ENCODE results near the gene SNX13. TPM values are rescaled to one million over a fixed set of nuclear protein-coding genes. Genes with fewer than 3 reads are reported as not detected.

Gene SNX13
- total RNA-seq, 4 donors from 2014 or later: 59.2 to 88.4 (median 68.9) TPM

- no peak for DNase-seq (ENCODE audit: low spot score)
- no peak for ATAC-seq (ENCODE audit: low FRiP score)
- no peak for TF ChIP-seq CTCF (IDR thresholded peaks at IDR 0.05)
Measured at GRCh38 chr7:17903337-17903736, 37.0 kb downstream of the SNX13 start.

- TF ChIP-seq CTCF (IDR thresholded peaks at IDR 0.05): no peak
- DNase-seq (ENCODE audit: low spot score): no peak
- no peak for ATAC-seq (ENCODE audit: low FRiP score)
Measured at GRCh38 chr7:17902599-17902998, 37.7 kb downstream of the SNX13 start.

- TF ChIP-seq CTCF (IDR thresholded peaks at IDR 0.05): no peak
- no peak for ATAC-seq (ENCODE audit: low FRiP score)
Measured at GRCh38 chr7:17900464-17900863, 39.8 kb downstream of the SNX13 start.

GRCh38 chr7:17898111-17898510, 42.2 kb downstream of the SNX13 start:
- TF ChIP-seq CTCF (IDR thresholded peaks at IDR 0.05): no peak
- ATAC-seq (ENCODE audit: low FRiP score) (no peak), DNase-seq (ENCODE audit: low spot score) (no peak)

More at GRCh38 chr7:17900464-17900863, 39.8 kb downstream of the SNX13 start:
- DNase-seq (ENCODE audit: low spot score): no peak

- TF ChIP-seq CTCF (IDR thresholded peaks at IDR 0.05): no peak
- no peak for DNase-seq (ENCODE audit: low spot score)
- ATAC-seq (ENCODE audit: low FRiP score): no peak
Measured at GRCh38 chr7:17887286-17887685, 53.0 kb downstream of the SNX13 start.

GRCh38 chr7:17882685-17883084, 57.6 kb downstream of the SNX13 start:
- DNase-seq (ENCODE audit: low spot score) (no peak), ATAC-seq (ENCODE audit: low FRiP score) (no peak)
- no peak for TF ChIP-seq CTCF (IDR thresholded peaks at IDR 0.05)

- no peak for TF ChIP-seq CTCF (IDR thresholded peaks at IDR 0.05)
- DNase-seq (ENCODE audit: low spot score): no peak
- no peak for ATAC-seq (ENCODE audit: low FRiP score)
Measured at GRCh38 chr7:17879075-17879661, 61.1 kb downstream of the SNX13 start.
